Lower leg skin (tissue), 4 donors: ENCODE measurements around the gene DHRS7B. TPM values are rescaled to one million over a fixed set of nuclear protein-coding genes. Genes with fewer than 3 reads are reported as not detected.
A peak's percentile ranks its signal among the peaks of the same experiment; 100 is the strongest.
"Not testable (repeated sequence)": the region's sequence is repeated elsewhere in the genome, so short reads cannot be mapped to it uniquely, and the experiment has no call there.

Source experiments
- DNase-seq, 2 donors: peaks; one replicate each; pipeline ENCODE4 v3.0.0-alpha.2; 2019; ENCODE audit warnings: low spot score in 2 of 2
- H3K4me3 ChIP-seq: fragments of 200-600 bp; sonication (generic); 2 replicates; pipeline ENCODE4 v1.5.1; 2017; ENCODE audit warnings: mild to moderate bottlenecking, low read depth; ENCODE audit not compliant: poor library complexity, severe bottlenecking
- CTCF ChIP-seq, 3 donors: fragments of 450-650 bp; IDR thresholded peaks; one replicate each; pipeline ENCODE4 v1.5.1; 2016; ENCODE audit warnings: antibody characterized with exemption in 3 of 3, mild to moderate bottlenecking in 3 of 3, moderate library complexity in 2 of 3
- POLR2A ChIP-seq, 2 donors: fragments of 450-650 bp; IDR thresholded peaks; one replicate each; pipeline ENCODE4 v1.6.1; 2016 to 2017; ENCODE audit warnings: antibody characterized with exemption in 2 of 2, mild to moderate bottlenecking in 1 of 2, moderate library complexity in 1 of 2
- WGBS, 2 donors: methylation state at CpG; one replicate each; pipeline ENCODE4 v1.1.5; 2018; 5-methylcytosine and 5-hydroxymethylcytosine counted together
- intact Hi-C: fragments of 100-400 bp; cut with DNase I; formaldehyde crosslinking; loops from one replicate; pipeline ENCODE4 v1.15.0; 2023; ENCODE audit warnings: low total_unique reads
- total RNA-seq, 4 donors: library from RNA; depleted of rRNA; stranded (reverse); fragments of >200 nt; gene quantifications; one replicate each; pipeline ENCODE4 v1.1.0, GENCODE V29; 2016

The DHRS7B gene
- 10 to 100 TPM; 35.2 to 59.4 (median 39.6) TPM for total RNA-seq

GRCh38 chr17:21126645-21127508 is at the start of gene DHRS7B:
Gene DHRS7B, plus strand, starts transcription at chr17:21126964. Its CDS starts 8 bp downstream, at chr17:21126972.
- TF ChIP-seq CTCF (IDR thresholded peaks at IDR 0.05) = no peak
- TF ChIP-seq POLR2A (IDR thresholded peaks at IDR 0.05) = no peak
- peak within 1 kb of the TSS; percentile 84 for H3K4me3 ChIP-seq
- DNase-seq = peak; percentile 94 to 99
- intact Hi-C loops = loop anchor here (10.0 kb wide), 2 partner anchors 88 to 388 kb away; partner anchors contain the start of gene TMEM11
- WGBS, 2 donors = 0% methylated on average over 45 to 64 of the region's 66 CpGs

GRCh38 chr17:21077281-21077680 is 49.5 kb upstream of the DHRS7B start:
- H3K4me3 ChIP-seq = no peak overlapping the region
- DNase-seq = no peak
- WGBS, 2 donors = 64 to 97% methylated on average over 2 of the region's 2 CpGs
- intact Hi-C loops = no loop called here
- TF ChIP-seq POLR2A (IDR thresholded peaks at IDR 0.05) (no peak), CTCF (IDR thresholded peaks at IDR 0.05) (no peak)

- intact Hi-C loops = no loop called here
- TF ChIP-seq POLR2A (IDR thresholded peaks at IDR 0.05) (no peak), CTCF (IDR thresholded peaks at IDR 0.05) (no peak)
- no peak for DNase-seq
- H3K4me3 ChIP-seq = no peak overlapping the region
- 67 to 71% methylated on average over 11 of the region's 11 CpGs for WGBS, 2 donors
These were observed 48.6 kb upstream of the DHRS7B start for GRCh38 chr17:21078016-21078780.

GRCh38 chr17:21079196-21079595 is 47.6 kb upstream of the DHRS7B start:
- intact Hi-C loops = no loop called here
- TF ChIP-seq POLR2A (IDR thresholded peaks at IDR 0.05) = no peak
- TF ChIP-seq CTCF (IDR thresholded peaks at IDR 0.05) = no peak
- DNase-seq = no peak
- H3K4me3 ChIP-seq = no peak overlapping the region
- 78 to 80% methylated on average over 7 of the region's 7 CpGs for WGBS, 2 donors

- no peak for TF ChIP-seq POLR2A (IDR thresholded peaks at IDR 0.05)
- no peak for TF ChIP-seq CTCF (IDR thresholded peaks at IDR 0.05)
- H3K4me3 ChIP-seq = no peak overlapping the region
- intact Hi-C loops = no loop called here
- DNase-seq = no peak
- 82 to 88% methylated on average over 5 of the region's 5 CpGs for WGBS, 2 donors
These were observed 44.7 kb upstream of the DHRS7B start for GRCh38 chr17:21082001-21082436.

GRCh38 chr17:21085280-21085679 is 41.5 kb upstream of the DHRS7B start:
- H3K4me3 ChIP-seq, intact Hi-C loops, DNase-seq: not testable (repeated sequence)
- 94 to 95% methylated on average over 1 of the region's 1 CpG for WGBS, 2 donors
